Neural progenitor cell (in vitro differentiated cells): ENCODE measurements around the gene GNG7. TPM values are rescaled to one million over a fixed set of nuclear protein-coding genes. Genes with fewer than 3 reads are reported as not detected.

ENCODE experiments used
- DNase-seq: peaks from one replicate; pipeline ENCODE4 v3.0.0-alpha.2; 2016; ENCODE audit warnings: low spot score
- H2AFZ ChIP-seq: fragments of 200-600 bp; sonication (generic); replicated peaks from 2 replicates; pipeline ENCODE4 v1.6.1; 2016; ENCODE audit warnings: antibody characterized with exemption
- H3F3A ChIP-seq: fragments of 200-600 bp; sonication (generic); 2 replicates; pipeline ENCODE4 v1.6.1; 2016; ENCODE audit warnings: antibody characterized with exemption, low read depth
- H3K27ac ChIP-seq: fragments of 200-600 bp; sonication (generic); 2 replicates; pipeline ENCODE4 v1.5.1; 2016; ENCODE audit warnings: mild to moderate bottlenecking
- H3K27me3 ChIP-seq: fragments of 200-600 bp; sonication (generic); 2 replicates; pipeline ENCODE4 v1.6.1; 2016; ENCODE audit warnings: mild to moderate bottlenecking, moderate library complexity
- H3K36me3 ChIP-seq: fragments of 200-600 bp; sonication (generic); 2 replicates; pipeline ENCODE4 v1.5.1; 2016
- H3K4me1 ChIP-seq: fragments of 200-600 bp; sonication (generic); 2 replicates; pipeline ENCODE4 v1.6.1; 2016; ENCODE audit warnings: mixed run types
- H3K4me2 ChIP-seq: fragments of 200-600 bp; sonication (generic); 2 replicates; pipeline ENCODE4 v1.6.1; 2016
- H3K4me3 ChIP-seq: fragments of 200-600 bp; sonication (generic); 2 replicates; pipeline ENCODE4 v1.5.1; 2016
- H3K79me2 ChIP-seq: fragments of 200-600 bp; sonication (generic); 2 replicates; pipeline ENCODE4 v1.6.1; 2016; ENCODE audit warnings: low read depth
- H3K9ac ChIP-seq: fragments of 200-600 bp; sonication (generic); 2 replicates; pipeline ENCODE4 v1.6.1; 2016
- H3K9me3 ChIP-seq: fragments of 200-600 bp; sonication (generic); 2 replicates; pipeline ENCODE4 v1.5.1; 2016; ENCODE audit warnings: low read depth
- H4K20me1 ChIP-seq: fragments of 200-600 bp; sonication (generic); 2 replicates; pipeline ENCODE4 v1.6.1; 2016; ENCODE audit warnings: low read depth
- H3K27ac Mint-ChIP-seq: 3 replicates; pipeline ENCODE4 v1.8.0; 2021; ENCODE audit warnings: mixed read lengths
- H3K27me3 Mint-ChIP-seq: 2 replicates; pipeline ENCODE4 v1.8.0; 2022; ENCODE audit warnings: low read depth, mild to moderate bottlenecking, inconsistent platforms, moderate library complexity, mixed read lengths; ENCODE audit not compliant: insufficient read depth
- H3K36me3 Mint-ChIP-seq: 3 replicates; pipeline ENCODE4 v1.8.0; 2021; ENCODE audit warnings: mixed read lengths
- H3K4me1 Mint-ChIP-seq: 3 replicates; pipeline ENCODE4 v1.8.0; 2021; ENCODE audit warnings: mixed read lengths
- H3K4me3 Mint-ChIP-seq: 3 replicates; pipeline ENCODE4 v1.8.0; 2021; ENCODE audit warnings: mild to moderate bottlenecking, moderate library complexity, mixed read lengths
- H3K9me3 Mint-ChIP-seq: 3 replicates; pipeline ENCODE4 v1.8.0; 2020; ENCODE audit warnings: mixed read lengths
- CTCF ChIP-seq: fragments of 200-600 bp; sonication (generic); IDR thresholded peaks from 2 replicates; pipeline ENCODE4 v1.5.1; 2017; ENCODE audit warnings: antibody characterized with exemption, mild to moderate bottlenecking
- EZH2 ChIP-seq: fragments of 200-600 bp; sonication (generic); IDR thresholded peaks from 2 replicates; pipeline ENCODE4 v1.6.1; 2017; ENCODE audit warnings: antibody characterized with exemption, mild to moderate bottlenecking, moderate library complexity
- EZH2phosphoT487 ChIP-seq: fragments of 200-600 bp; sonication (generic); IDR thresholded peaks from 2 replicates; pipeline ENCODE4 v1.6.1; 2017; ENCODE audit warnings: antibody characterized with exemption
- total RNA-seq: library from RNA; depleted of rRNA; stranded (reverse); fragments of >200 nt; gene quantifications from 2 replicates; pipeline ENCODE4 v1.2.3, GENCODE V29; 2015; ENCODE audit warnings: low replicate concordance

Gene GNG7
- total RNA-seq, 1 donor from 2014 or later = 7.0 TPM

- Histone ChIP-seq H3F3A (no peaks in the 10 kb centered on the region), H3K27ac (no peak overlapping the region), H3K36me3 (no peaks in the 10 kb centered on the region), H3K4me2 (no peak overlapping the region), H3K4me3 (no peak overlapping the region), H3K79me2 (no peaks in the 10 kb centered on the region), H4K20me1 (no peaks in the 10 kb centered on the region), H3K9me3 (no peaks in the 10 kb centered on the region), H3K9ac (no peak overlapping the region), H3K27me3 (peaks cover 11% of the 10 kb centered on the region), H2AFZ (no peak overlapping the region), H3K4me1 (peaks cover 6% of the 10 kb centered on the region)
- Mint-ChIP-seq H3K27me3 (peaks cover 4% of the 10 kb centered on the region), H3K4me3 (no peak overlapping the region), H3K27ac (no peak overlapping the region), H3K9me3 (no peaks in the 10 kb centered on the region), H3K36me3 (no peaks in the 10 kb centered on the region), H3K4me1 (peaks cover 2% of the 10 kb centered on the region)
- no peak for TF ChIP-seq EZH2
- no peak for TF ChIP-seq EZH2phosphoT487
- TF ChIP-seq CTCF = no peak
- DNase-seq = no peak
Observed at GRCh38 chr19:2575734-2576481, 126.6 kb downstream of the GNG7 start.

GRCh38 chr19:2574971-2575630, 127.4 kb downstream of the GNG7 start:
- no peak overlapping the region for H3K4me3 ChIP-seq
- no peak overlapping the region for H3K27ac ChIP-seq
- TF ChIP-seq CTCF = no peak
- no peak for TF ChIP-seq EZH2phosphoT487
- TF ChIP-seq EZH2 = no peak

GRCh38 chr19:2574478-2574931, 128.0 kb downstream of the GNG7 start:
- Mint-ChIP-seq H3K36me3 (no peaks in the 10 kb centered on the region), H3K27me3 (peaks cover 4% of the 10 kb centered on the region), H3K27ac (no peak overlapping the region), H3K4me1 (peaks cover 2% of the 10 kb centered on the region), H3K9me3 (peaks cover 2% of the 10 kb centered on the region), H3K4me3 (no peak overlapping the region)
- H4K20me1 ChIP-seq = no peaks in the 10 kb centered on the region
- no peak overlapping the region for H3K9ac ChIP-seq
- H3K79me2 ChIP-seq = no peaks in the 10 kb centered on the region
- no peaks in the 10 kb centered on the region for H3K9me3 ChIP-seq
- H3K4me3 ChIP-seq = no peak overlapping the region
- H3K4me1 ChIP-seq = peaks cover 6% of the 10 kb centered on the region
- H3K27ac ChIP-seq = no peak overlapping the region
- peaks cover 11% of the 10 kb centered on the region for H3K27me3 ChIP-seq
- H3K4me2 ChIP-seq = no peak overlapping the region
- H3K36me3 ChIP-seq = no peaks in the 10 kb centered on the region
- H2AFZ ChIP-seq = no peak overlapping the region
- no peaks in the 10 kb centered on the region for H3F3A ChIP-seq
- no peak for DNase-seq
- TF ChIP-seq EZH2phosphoT487 (no peak), CTCF (no peak), EZH2 (no peak)

More at GRCh38 chr19:2574971-2575630, 127.4 kb downstream of the GNG7 start:
- H3K27me3 Mint-ChIP-seq = peaks cover 2% of the 10 kb centered on the region
- Histone ChIP-seq H3K36me3 (no peaks in the 10 kb centered on the region), H4K20me1 (no peaks in the 10 kb centered on the region), H3K9me3 (no peaks in the 10 kb centered on the region), H3K4me1 (peaks cover 6% of the 10 kb centered on the region), H3K4me2 (no peak overlapping the region), H3K27me3 (peaks cover 11% of the 10 kb centered on the region), H3F3A (no peaks in the 10 kb centered on the region), H2AFZ (no peak overlapping the region), H3K79me2 (no peaks in the 10 kb centered on the region), H3K9ac (no peak overlapping the region)
- H3K4me3 Mint-ChIP-seq = no peak overlapping the region
- no peak for DNase-seq
- no peaks in the 10 kb centered on the region for H3K36me3 Mint-ChIP-seq
- H3K4me1 Mint-ChIP-seq = peaks cover 2% of the 10 kb centered on the region
- peaks cover under 1% of the 10 kb centered on the region for H3K9me3 Mint-ChIP-seq
- H3K27ac Mint-ChIP-seq = no peak overlapping the region
